ENCODE measurements around the gene HSPB9.

GRCh38 chr17:42169351-42169750, 46.7 kb downstream of the HSPB9 start:
- TF ChIP-seq CTCF (IDR thresholded peaks at IDR 0.05; ENCODE audit: low read depth, low read length): no peak
- TF ChIP-seq POLR2A (IDR thresholded peaks at IDR 0.05; ENCODE audit: extremely low read depth, insufficient read length): no peak
- TF ChIP-seq MAX (IDR thresholded peaks at IDR 0.05; ENCODE audit: low read depth, low read length): no peak

All from NB4 (cell line).